ENCODE measurements around the gene RPS27L.

GRCh38 chr15:63109920-63110319 lies 47.4 kb downstream of the RPS27L start:
- no peak for TF ChIP-seq CTCF (IDR thresholded peaks at IDR 0.05)
- TF ChIP-seq POLR2A (IDR thresholded peaks at IDR 0.05): no peak
- no peak for TF ChIP-seq POLR2AphosphoS5 (IDR thresholded peaks at IDR 0.05)
